ENCODE data around the gene DLG2. TPM values are rescaled to one million over a fixed set of nuclear protein-coding genes. Genes with fewer than 3 reads are reported as not detected.

The DLG2 gene
- total and polyA plus RNA-seq, 12 donors, result 1.0 to 14.8 (median 7.4) TPM

GRCh38 chr11:84763931-84764330 lies 863.2 kb downstream of the DLG2 start:
- TF ChIP-seq CTCF (IDR thresholded peaks at IDR 0.05), result no peak
- DNase-seq (no peak), ATAC-seq (no peak)
- Histone ChIP-seq H3K9me3 (peaks cover 0 to 8% (median 0%) of the 10 kb centered on the region in 11 donors), H3K27ac (no peak overlapping the region), H3K36me3 (no peaks in the 10 kb centered on the region), H3K4me1 (no peaks in the 10 kb centered on the region), H3K27me3 (no peaks in the 10 kb centered on the region), H3K4me3 (no peak overlapping the region)
- intact Hi-C loops (cut with DNase I), result no loop called here

GRCh38 chr11:84757711-84758110 lies 869.4 kb downstream of the DLG2 start:
- no peaks in the 10 kb centered on the region for H3K4me1 ChIP-seq
- intact Hi-C loops (cut with DNase I), result no loop called here
- 81 to 88% methylated on average over 2 of the region's 2 CpGs for WGBS, 2 donors
- H3K27me3 ChIP-seq, result no peaks in the 10 kb centered on the region
- no peak overlapping the region for H3K4me3 ChIP-seq
- H3K27ac ChIP-seq, result no peak overlapping the region
- ATAC-seq (no peak), DNase-seq (no peak)
- no peaks in the 10 kb centered on the region for H3K9me3 ChIP-seq
- H3K36me3 ChIP-seq, result no peaks in the 10 kb centered on the region
- no peak for TF ChIP-seq CTCF (IDR thresholded peaks at IDR 0.05)

GRCh38 chr11:84751371-84751770 lies 875.8 kb downstream of the DLG2 start:
- no peak for DNase-seq
- WGBS, 2 donors, result 80 to 82% methylated on average over 2 of the region's 2 CpGs

GRCh38 chr11:84747871-84748270 lies 879.3 kb downstream of the DLG2 start:
- Histone ChIP-seq H3K27ac (no peak overlapping the region), H3K9me3 (no peaks in the 10 kb centered on the region), H3K4me3 (no peak overlapping the region), H3K27me3 (no peaks in the 10 kb centered on the region), H3K36me3 (no peaks in the 10 kb centered on the region), H3K4me1 (no peaks in the 10 kb centered on the region)
- intact Hi-C loops (cut with DNase I), result no loop called here
- TF ChIP-seq CTCF (IDR thresholded peaks at IDR 0.05), result no peak
- WGBS, 2 donors, result 39 to 46% methylated on average over 2 of the region's 2 CpGs
- no peak for DNase-seq
- no peak for ATAC-seq

More at GRCh38 chr11:84751371-84751770, 875.8 kb downstream of the DLG2 start:
- TF ChIP-seq CTCF (IDR thresholded peaks at IDR 0.05), result no peak
- H3K4me3 ChIP-seq, result no peak overlapping the region
- no peak for ATAC-seq
- no peaks in the 10 kb centered on the region for H3K36me3 ChIP-seq
- no peaks in the 10 kb centered on the region for H3K4me1 ChIP-seq
- no peaks in the 10 kb centered on the region for H3K9me3 ChIP-seq
- H3K27ac ChIP-seq, result no peak overlapping the region
- no peaks in the 10 kb centered on the region for H3K27me3 ChIP-seq
- intact Hi-C loops (cut with DNase I), result no loop called here

- Histone ChIP-seq H3K36me3 (no peaks in the 10 kb centered on the region), H3K4me3 (no peak overlapping the region), H3K27me3 (no peaks in the 10 kb centered on the region), H3K4me1 (no peaks in the 10 kb centered on the region), H3K9me3 (peaks cover 0 to 12% (median 0%) of the 10 kb centered on the region in 11 donors), H3K27ac (no peak overlapping the region)
- WGBS, 2 donors, result 71 to 86% methylated on average over 1 of the region's 1 CpG
- ATAC-seq (no peak), DNase-seq (no peak)
- intact Hi-C loops (cut with DNase I), result no loop called here
- no peak for TF ChIP-seq CTCF (IDR thresholded peaks at IDR 0.05)
Measured at GRCh38 chr11:84740050-84740449, 887.1 kb downstream of the DLG2 start.

Measured in heart right ventricle (tissue), 16 donors.